ENCODE results near the gene SPPL2B.

- TF ChIP-seq EP300 (IDR thresholded peaks at IDR 0.05) (no peak), POLR2A (IDR thresholded peaks at IDR 0.05) (no peak), POLR2AphosphoS5 (IDR thresholded peaks at IDR 0.05) (peak; percentile 87 to 97 (median 90))
- TF ChIP-seq, protein P1, sequence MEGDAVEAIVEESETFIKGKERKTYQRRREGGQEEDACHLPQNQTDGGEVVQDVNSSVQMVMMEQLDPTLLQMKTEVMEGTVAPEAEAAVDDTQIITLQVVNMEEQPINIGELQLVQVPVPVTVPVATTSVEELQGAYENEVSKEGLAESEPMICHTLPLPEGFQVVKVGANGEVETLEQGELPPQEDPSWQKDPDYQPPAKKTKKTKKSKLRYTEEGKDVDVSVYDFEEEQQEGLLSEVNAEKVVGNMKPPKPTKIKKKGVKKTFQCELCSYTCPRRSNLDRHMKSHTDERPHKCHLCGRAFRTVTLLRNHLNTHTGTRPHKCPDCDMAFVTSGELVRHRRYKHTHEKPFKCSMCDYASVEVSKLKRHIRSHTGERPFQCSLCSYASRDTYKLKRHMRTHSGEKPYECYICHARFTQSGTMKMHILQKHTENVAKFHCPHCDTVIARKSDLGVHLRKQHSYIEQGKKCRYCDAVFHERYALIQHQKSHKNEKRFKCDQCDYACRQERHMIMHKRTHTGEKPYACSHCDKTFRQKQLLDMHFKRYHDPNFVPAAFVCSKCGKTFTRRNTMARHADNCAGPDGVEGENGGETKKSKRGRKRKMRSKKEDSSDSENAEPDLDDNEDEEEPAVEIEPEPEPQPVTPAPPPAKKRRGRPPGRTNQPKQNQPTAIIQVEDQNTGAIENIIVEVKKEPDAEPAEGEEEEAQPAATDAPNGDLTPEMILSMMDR (IDR thresholded peaks at IDR 0.05): no peak
Measured at GRCh38 chr19:2328401-2329148, at the start of gene SPPL2B, which contains the start of gene LSM7.
